Coronary artery (tissue), 2 donors: ENCODE data around the gene OSBPL6.
"Not testable (repeated sequence)": the region's sequence is repeated elsewhere in the genome, so short reads cannot be mapped to it uniquely, and the experiment has no call there.

Experiments
- DNase-seq: peaks from one replicate; pipeline ENCODE4 v3.0.0-alpha.2; 2017; ENCODE audit warnings: low spot score
- H3K27ac ChIP-seq, 2 donors: fragments of 200-600 bp; sonication (generic); one replicate each; pipeline ENCODE4 v1.5.1; 2016 to 2019
- H3K4me3 ChIP-seq: fragments of 200-600 bp; sonication (generic); 2 replicates; pipeline ENCODE4 v1.5.1; 2016; ENCODE audit warnings: mild to moderate bottlenecking, moderate library complexity
- TF ChIP-seq, protein P1 (sequence below): fragments of 200-600 bp; sonication (generic); IDR thresholded peaks from one replicate; pipeline ENCODE4 v1.5.1; 2019; ENCODE audit warnings: antibody characterized with exemption

OSBPL6 gene

DNA sequence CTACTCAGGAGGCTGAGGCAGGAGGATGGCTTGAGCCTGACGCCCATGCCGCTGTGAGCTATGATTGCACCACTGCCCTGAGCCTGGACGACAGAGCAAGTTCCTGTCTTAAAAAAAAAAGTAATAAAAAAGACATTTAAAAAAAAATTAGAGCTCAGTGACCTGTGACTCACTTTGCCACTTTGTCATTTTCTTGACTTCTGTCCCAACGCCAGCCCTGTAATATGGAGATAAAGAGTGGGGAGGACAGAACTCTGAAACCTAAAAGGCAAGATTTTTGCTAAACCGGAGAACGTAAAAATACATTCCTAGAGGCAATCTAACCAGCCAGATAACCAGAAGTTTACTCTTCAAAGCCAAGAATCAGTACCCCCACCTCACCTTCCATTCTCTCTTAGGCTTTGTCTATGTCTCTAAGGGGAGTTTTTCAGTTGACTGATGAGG is 207.7 kb downstream of the OSBPL6 start:
- no peak overlapping the region for H3K27ac ChIP-seq
- DNase-seq, result no peak
- TF ChIP-seq, protein P1, sequence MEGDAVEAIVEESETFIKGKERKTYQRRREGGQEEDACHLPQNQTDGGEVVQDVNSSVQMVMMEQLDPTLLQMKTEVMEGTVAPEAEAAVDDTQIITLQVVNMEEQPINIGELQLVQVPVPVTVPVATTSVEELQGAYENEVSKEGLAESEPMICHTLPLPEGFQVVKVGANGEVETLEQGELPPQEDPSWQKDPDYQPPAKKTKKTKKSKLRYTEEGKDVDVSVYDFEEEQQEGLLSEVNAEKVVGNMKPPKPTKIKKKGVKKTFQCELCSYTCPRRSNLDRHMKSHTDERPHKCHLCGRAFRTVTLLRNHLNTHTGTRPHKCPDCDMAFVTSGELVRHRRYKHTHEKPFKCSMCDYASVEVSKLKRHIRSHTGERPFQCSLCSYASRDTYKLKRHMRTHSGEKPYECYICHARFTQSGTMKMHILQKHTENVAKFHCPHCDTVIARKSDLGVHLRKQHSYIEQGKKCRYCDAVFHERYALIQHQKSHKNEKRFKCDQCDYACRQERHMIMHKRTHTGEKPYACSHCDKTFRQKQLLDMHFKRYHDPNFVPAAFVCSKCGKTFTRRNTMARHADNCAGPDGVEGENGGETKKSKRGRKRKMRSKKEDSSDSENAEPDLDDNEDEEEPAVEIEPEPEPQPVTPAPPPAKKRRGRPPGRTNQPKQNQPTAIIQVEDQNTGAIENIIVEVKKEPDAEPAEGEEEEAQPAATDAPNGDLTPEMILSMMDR, result no peak
- H3K4me3 ChIP-seq, result no peak overlapping the region

DNA sequence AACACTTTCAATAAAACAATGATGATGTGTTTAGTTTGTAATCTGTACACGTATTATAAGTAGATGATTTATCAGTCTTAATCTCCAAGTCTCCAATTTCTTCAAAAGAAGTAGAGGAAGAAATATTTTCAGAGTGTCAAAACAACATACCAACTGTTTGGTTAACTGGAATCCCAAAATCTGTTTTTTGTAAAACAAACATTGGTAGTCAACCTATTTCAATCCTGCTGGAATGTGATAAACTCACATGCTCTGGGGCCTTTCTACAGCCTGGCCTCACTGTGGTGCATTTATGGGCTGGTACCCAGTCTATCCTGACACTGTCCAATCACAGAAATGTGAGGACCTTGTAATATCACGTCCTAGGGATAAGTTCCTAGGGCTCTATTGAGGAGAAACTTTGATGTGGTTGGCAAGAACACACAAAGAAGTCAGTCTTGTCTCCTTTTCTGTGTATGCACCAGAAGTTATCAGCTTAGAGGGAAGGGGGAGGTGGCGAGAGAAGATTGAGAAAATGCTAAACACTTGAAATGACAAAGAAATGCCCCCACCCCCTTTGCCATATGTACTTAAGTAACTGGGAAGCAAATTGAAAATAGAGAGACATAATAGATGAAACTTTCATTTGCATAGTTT is 209.5 kb downstream of the OSBPL6 start:
- H3K27ac ChIP-seq, result no peak overlapping the region
- DNase-seq, result no peak
- TF ChIP-seq, protein P1, result no peak
- H3K4me3 ChIP-seq, result no peak overlapping the region

DNA sequence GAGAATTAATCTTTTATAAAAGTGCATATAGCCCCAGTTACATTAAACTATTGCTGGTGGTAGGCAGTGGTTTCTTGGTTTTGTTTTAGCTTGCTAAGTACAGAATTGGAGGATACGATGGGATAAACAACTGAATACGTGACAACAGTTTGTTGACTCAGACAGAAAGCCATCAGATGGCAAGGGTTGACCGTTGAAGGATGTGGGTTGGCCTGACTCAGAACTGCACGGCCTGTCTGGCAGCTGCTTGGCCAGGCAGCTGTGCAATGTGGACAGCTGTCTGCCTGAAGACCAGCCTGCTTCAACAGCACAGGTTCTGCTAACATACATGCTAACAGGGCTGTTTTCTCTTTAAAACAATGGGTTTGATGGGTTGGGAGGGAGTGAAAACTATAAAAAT is 210.1 kb downstream of the OSBPL6 start:
- TF ChIP-seq, protein P1, result no peak
- no peak for DNase-seq
- no peak overlapping the region for H3K27ac ChIP-seq
- H3K4me3 ChIP-seq, result no peak overlapping the region

DNA sequence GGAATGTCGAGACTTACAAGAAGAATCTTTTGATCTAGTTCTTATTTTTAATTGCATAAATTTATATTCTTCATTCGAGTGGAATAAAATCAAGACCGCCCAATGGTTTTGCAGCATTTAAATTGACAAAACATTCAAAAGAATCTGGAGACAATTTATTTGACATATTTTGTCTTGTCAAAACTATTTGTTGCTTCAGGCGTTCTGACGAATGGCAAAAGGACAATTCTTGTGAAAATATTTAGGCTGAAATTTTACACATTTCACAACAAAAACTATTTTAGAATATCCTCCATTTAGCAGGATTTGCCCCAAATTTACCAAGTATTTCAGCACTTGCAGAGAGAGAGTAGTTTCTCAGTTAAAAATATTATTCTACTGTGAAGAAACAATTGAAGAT is 214.9 kb downstream of the OSBPL6 start:
- TF ChIP-seq, protein P1, result no peak
- no peak for DNase-seq
- H3K4me3 ChIP-seq, result no peak overlapping the region
- H3K27ac ChIP-seq, result no peak overlapping the region

DNA sequence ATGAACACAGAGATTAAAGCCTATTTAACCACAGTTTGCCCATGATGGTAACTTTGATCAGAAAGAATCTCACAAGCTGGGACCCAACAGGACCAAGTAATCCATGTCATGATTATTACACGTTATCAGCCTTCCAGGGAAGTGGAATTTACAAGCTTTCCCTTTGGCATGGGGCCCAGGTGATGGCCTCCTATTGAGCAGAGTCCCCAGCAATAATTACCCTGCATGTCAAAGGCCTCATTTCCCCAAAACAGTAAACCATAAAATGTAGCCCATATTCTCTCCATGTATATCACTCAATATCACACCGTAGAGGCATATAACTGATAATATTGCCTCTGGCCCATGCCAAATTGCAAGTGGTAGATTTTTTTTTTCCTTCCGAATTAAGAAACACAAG is 217.7 kb downstream of the OSBPL6 start:
- no peak overlapping the region for H3K27ac ChIP-seq
- DNase-seq, result no peak
- no peak overlapping the region for H3K4me3 ChIP-seq
- TF ChIP-seq, protein P1, result no peak

DNA sequence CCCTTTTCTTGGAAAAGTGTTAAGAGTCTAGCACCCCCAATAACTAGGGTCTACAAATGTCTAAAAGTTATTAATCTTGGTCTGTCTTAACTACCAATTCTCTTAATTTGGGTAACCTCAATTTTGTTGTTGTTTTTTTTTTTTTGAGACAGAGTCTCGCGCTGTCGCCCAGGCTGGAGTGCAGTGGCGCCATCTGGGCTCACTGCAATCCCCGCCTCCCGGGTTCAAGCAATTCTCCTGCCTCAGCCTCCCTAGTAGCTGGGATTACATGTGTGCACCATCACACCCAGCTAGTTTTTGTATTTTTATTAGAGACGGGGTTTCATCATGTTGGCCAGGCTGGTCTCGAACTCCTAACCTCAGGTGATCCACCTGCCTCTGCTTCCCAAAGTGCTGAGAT is 218.1 kb downstream of the OSBPL6 start:
- not testable (repeated sequence) for H3K4me3 ChIP-seq, DNase-seq

DNA sequence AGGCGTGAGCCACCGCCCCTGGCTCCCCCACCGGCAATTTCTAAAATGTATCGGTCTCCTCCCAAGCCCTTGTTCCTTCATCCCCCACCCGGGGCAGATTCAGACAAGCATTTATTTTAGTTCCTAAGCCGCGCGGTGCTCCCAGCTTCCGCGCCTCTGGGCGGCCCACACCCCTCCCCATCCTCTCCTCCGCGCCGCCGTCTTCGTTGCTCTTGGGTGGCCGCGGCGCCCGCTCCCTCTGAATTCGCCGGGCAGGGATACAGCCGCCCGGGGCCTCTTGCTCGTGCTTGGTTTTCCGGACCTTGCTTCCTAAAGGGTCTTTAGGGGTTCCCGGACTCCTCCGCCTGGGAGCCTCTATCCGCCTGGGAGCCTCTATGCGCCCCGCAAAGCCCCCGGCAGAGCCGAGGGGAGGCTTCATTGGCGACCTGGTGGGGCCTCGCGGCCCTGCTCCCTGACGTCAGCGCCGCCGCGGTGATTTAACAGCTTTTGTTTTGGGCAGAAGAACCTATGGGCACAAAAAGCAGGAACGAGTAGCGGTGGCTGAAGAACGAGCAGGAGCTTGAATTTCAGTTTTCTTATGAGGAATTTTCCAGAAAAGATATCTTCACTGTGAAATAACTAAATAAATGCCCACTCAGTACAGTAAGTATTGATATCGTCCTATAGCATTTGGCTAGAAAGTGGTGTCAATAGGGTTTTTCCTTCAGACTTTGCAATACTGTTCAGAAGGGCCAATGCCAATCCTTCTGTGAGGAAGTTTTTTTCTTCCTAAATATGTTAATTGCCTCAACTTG is 219.4 kb downstream of the OSBPL6 start:
- Histone ChIP-seq H3K27ac (peak overlapping the region; percentile 88 to 89), H3K4me3 (peak overlapping the region; percentile 75)
- DNase-seq, result peak; percentile 84
- TF ChIP-seq, protein P1, result no peak

More for the DNA sequence above, 218.1 kb downstream of the OSBPL6 start:
- H3K27ac ChIP-seq, result not testable (repeated sequence)
